RWPE2 (cell line): Measurements from ENCODE around the gene EPDR1.

ENCODE experiments used
- ATAC-seq: fragments of 200-7000 bp; cut with Tn5 transposase; 3 replicates; pipeline ENCODE4 v1.9.1; 2021; ENCODE audit warnings: low read depth
- DNase-seq: peaks from one replicate; pipeline ENCODE4 v3.0.0-alpha.2; 2020; ENCODE audit warnings: low spot score
- H3K27ac ChIP-seq: fragments of 450-650 bp; 2 replicates; pipeline ENCODE4 v1.5.1; 2017; ENCODE audit warnings: mild to moderate bottlenecking; ENCODE audit not compliant: poor library complexity, severe bottlenecking
- H3K27me3 ChIP-seq: fragments of 250-450 bp; sonication (Bioruptor Pico); 2 replicates; pipeline ENCODE4 v1.5.1; 2021; ENCODE audit warnings: mild to moderate bottlenecking, moderate library complexity; ENCODE audit not compliant: insufficient read depth, poor library complexity, severe bottlenecking
- H3K36me3 ChIP-seq: fragments of 250-450 bp; sonication (Bioruptor Pico); 2 replicates; pipeline ENCODE4 v1.5.1; 2020; ENCODE audit warnings: low read depth, mild to moderate bottlenecking, moderate library complexity
- H3K4me1 ChIP-seq: fragments of 250-450 bp; sonication (Bioruptor Pico); 2 replicates; pipeline ENCODE4 v1.5.1; 2021; ENCODE audit warnings: mild to moderate bottlenecking, moderate library complexity; ENCODE audit not compliant: insufficient read depth, poor library complexity, severe bottlenecking
- H3K4me3 ChIP-seq: fragments of 250-450 bp; sonication (Bioruptor Pico); 2 replicates; pipeline ENCODE4 v1.5.1; 2021; ENCODE audit warnings: mild to moderate bottlenecking, moderate library complexity; ENCODE audit not compliant: severe bottlenecking
- H3K9me3 ChIP-seq: fragments of 250-450 bp; sonication (Bioruptor Pico); 2 replicates; pipeline ENCODE4 v1.5.1; 2021; ENCODE audit warnings: mild to moderate bottlenecking, moderate library complexity; ENCODE audit not compliant: severe bottlenecking
- CTCF ChIP-seq: fragments of 450-650 bp; IDR thresholded peaks from one replicate; pipeline ENCODE4 v1.5.1; 2017; ENCODE audit warnings: mild to moderate bottlenecking, moderate library complexity; ENCODE audit not compliant: poor library complexity, severe bottlenecking

EPDR1 gene

GRCh38 chr7:37901236-37901827, 19.1 kb upstream of the EPDR1 start:
- no peak for ATAC-seq

GRCh38 chr7:37901890-37902524, 18.4 kb upstream of the EPDR1 start:
- peak; percentile 71 for ATAC-seq

More at GRCh38 chr7:37901236-37901827, 19.1 kb upstream of the EPDR1 start:
- Histone ChIP-seq H3K27me3 (no peaks in the 10 kb centered on the region), H3K4me3 (no peak overlapping the region), H3K4me1 (no peaks in the 10 kb centered on the region), H3K36me3 (no peaks in the 10 kb centered on the region), H3K9me3 (no peaks in the 10 kb centered on the region), H3K27ac (no peak overlapping the region)
- no peak for DNase-seq
- peak; percentile 74 for TF ChIP-seq CTCF

GRCh38 chr7:37908221-37908788, 12.1 kb upstream of the EPDR1 start:
- no peak for ATAC-seq

More at GRCh38 chr7:37901890-37902524, 18.4 kb upstream of the EPDR1 start:
- no peak overlapping the region for H3K27ac ChIP-seq
- TF ChIP-seq CTCF: no peak
- H3K9me3 ChIP-seq: no peaks in the 10 kb centered on the region
- DNase-seq: no peak
- no peak overlapping the region for H3K4me3 ChIP-seq
- no peaks in the 10 kb centered on the region for H3K27me3 ChIP-seq
- no peaks in the 10 kb centered on the region for H3K36me3 ChIP-seq
- no peaks in the 10 kb centered on the region for H3K4me1 ChIP-seq

DNA sequence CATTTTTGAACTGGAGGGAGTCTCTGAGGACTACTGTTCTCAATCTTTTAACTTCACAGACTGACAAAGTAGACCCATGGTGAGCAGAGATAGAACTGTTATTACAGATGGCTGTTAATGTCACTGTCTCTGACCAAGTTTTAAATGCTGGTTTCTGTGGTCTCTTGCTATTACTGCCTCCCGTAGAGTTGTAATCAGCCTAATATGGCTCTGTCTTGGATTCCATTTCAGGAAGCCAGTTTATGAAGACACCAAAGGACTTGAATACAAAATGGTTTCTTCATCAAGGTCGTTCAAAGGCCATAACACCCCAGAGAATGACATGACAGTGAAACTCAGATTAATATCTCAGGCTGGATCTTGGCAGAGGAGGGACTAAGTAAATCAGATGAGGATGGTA, 7.7 kb upstream of the EPDR1 start:
- Histone ChIP-seq H3K36me3 (no peaks in the 10 kb centered on the region), H3K4me3 (no peak overlapping the region), H3K4me1 (no peaks in the 10 kb centered on the region), H3K27me3 (peaks cover 40% of the 10 kb centered on the region), H3K27ac (no peak overlapping the region), H3K9me3 (no peaks in the 10 kb centered on the region)
- ATAC-seq (no peak), DNase-seq (no peak)
- TF ChIP-seq CTCF: no peak

More at GRCh38 chr7:37908221-37908788, 12.1 kb upstream of the EPDR1 start:
- Histone ChIP-seq H3K9me3 (no peaks in the 10 kb centered on the region), H3K27ac (no peak overlapping the region), H3K36me3 (no peaks in the 10 kb centered on the region), H3K4me3 (no peak overlapping the region), H3K4me1 (no peaks in the 10 kb centered on the region), H3K27me3 (peaks cover 10% of the 10 kb centered on the region)
- DNase-seq: no peak
- no peak for TF ChIP-seq CTCF

- Histone ChIP-seq H3K36me3 (no peaks in the 10 kb centered on the region), H3K9me3 (no peaks in the 10 kb centered on the region), H3K27me3 (peaks cover 47% of the 10 kb centered on the region), H3K4me3 (no peak overlapping the region), H3K4me1 (no peaks in the 10 kb centered on the region), H3K27ac (no peak overlapping the region)
- ATAC-seq (no peak), DNase-seq (no peak)
- no peak for TF ChIP-seq CTCF
Measured at GRCh38 chr7:37915438-37915837, 5.0 kb upstream of the EPDR1 start.
